ENCODE data around the gene MED25. TPM values are rescaled to one million over a fixed set of nuclear protein-coding genes. Genes with fewer than 3 reads are reported as not detected.
A peak's percentile ranks its signal among the peaks of the same experiment; 100 is the strongest.

The MED25 gene
- total and polyA plus RNA-seq, 2 of the 4 experiments (the other 2 are of a cell fraction): 4.7 to 38.5 TPM

DNA sequence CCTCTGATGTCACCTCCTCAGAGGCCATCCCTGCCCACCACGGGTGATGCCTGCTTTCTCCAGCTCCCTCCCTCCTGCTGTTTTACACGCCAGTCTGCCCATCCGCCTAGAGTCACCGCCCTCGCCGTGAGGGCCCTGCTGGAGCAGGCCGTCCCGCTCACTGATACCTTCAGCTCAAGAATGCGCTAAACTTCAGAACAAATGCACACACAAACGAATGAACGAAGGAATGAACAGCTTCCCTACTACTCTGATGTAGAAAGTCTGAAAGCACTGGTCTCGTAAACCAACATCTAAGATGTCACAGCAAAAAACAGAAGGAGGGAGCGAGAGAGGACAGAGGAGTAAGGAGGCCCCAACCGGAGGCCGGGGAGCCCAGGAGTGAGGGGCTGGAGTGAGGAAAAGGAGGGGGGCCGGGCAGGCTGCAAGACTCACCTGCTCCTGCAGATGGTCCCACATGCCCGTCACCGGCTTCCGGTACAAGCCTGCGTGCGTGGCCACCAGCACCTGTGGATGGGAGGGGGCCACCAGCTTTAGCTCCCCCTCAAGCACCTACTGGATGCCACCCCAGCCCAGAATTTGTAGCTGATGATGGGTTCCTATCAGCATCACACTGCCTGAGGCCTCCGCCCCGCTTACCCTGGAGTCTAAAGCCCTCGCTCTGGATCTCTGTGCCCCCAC lies 45.3 kb downstream of the MED25 start:
- H2AFZ ChIP-seq (replicated peaks; ENCODE audit: low read length, poor library complexity): no peak overlapping the region
- no peak overlapping the region for H3K14ac ChIP-seq (replicated peaks; ENCODE audit: low read depth, low read length)
- no peaks in the 10 kb centered on the region for H3K27me3 ChIP-seq (ENCODE audit: control insufficient read depth, insufficient read depth, low read length)
- H3K36me3 ChIP-seq (ENCODE audit: control insufficient read depth, insufficient read depth, low read length): peaks cover 52% of the 10 kb centered on the region
- no peak overlapping the region for H3K4me3 ChIP-seq (ENCODE audit: insufficient read depth, low read depth, low read length)
- TF ChIP-seq CHD1 (IDR thresholded peaks at IDR 0.05; ENCODE audit: low read depth, low read length): no peak
- TF ChIP-seq, protein P1, sequence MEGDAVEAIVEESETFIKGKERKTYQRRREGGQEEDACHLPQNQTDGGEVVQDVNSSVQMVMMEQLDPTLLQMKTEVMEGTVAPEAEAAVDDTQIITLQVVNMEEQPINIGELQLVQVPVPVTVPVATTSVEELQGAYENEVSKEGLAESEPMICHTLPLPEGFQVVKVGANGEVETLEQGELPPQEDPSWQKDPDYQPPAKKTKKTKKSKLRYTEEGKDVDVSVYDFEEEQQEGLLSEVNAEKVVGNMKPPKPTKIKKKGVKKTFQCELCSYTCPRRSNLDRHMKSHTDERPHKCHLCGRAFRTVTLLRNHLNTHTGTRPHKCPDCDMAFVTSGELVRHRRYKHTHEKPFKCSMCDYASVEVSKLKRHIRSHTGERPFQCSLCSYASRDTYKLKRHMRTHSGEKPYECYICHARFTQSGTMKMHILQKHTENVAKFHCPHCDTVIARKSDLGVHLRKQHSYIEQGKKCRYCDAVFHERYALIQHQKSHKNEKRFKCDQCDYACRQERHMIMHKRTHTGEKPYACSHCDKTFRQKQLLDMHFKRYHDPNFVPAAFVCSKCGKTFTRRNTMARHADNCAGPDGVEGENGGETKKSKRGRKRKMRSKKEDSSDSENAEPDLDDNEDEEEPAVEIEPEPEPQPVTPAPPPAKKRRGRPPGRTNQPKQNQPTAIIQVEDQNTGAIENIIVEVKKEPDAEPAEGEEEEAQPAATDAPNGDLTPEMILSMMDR (conservative IDR thresholded peaks at IDR 0.05; ENCODE audit: low read depth, low read length): no peak
- no peak for TF ChIP-seq MXI1 (IDR thresholded peaks at IDR 0.05; ENCODE audit: borderline replicate concordance, low read depth, low read length)
- TF ChIP-seq NFE2L2 (IDR thresholded peaks at IDR 0.05; ENCODE audit: low read depth, low read length): no peak
- no peak for TF ChIP-seq RFX5 (IDR thresholded peaks at IDR 0.05; ENCODE audit: low read depth, low read length)
- no peak for TF ChIP-seq SMC3 (IDR thresholded peaks at IDR 0.05; ENCODE audit: low read depth, low read length)
- no peak for TF ChIP-seq MAZ (IDR thresholded peaks at IDR 0.05; ENCODE audit: borderline replicate concordance, low read depth, low read length)
- no peak for TF ChIP-seq RAD21 (IDR thresholded peaks at IDR 0.05; ENCODE audit: low read length)
- no peak for TF ChIP-seq RCOR1 (IDR thresholded peaks at IDR 0.05; ENCODE audit: insufficient replicate concordance, low read length)
- TF ChIP-seq CEBPB (IDR thresholded peaks at IDR 0.05; ENCODE audit: low read depth, low read length): no peak
- no peak for TF ChIP-seq BHLHE40 (IDR thresholded peaks at IDR 0.05; ENCODE audit: low read depth, low read length)
- TF ChIP-seq POLR2A (IDR thresholded peaks at IDR 0.05; ENCODE audit: low read depth, low read length): no peak
- TF ChIP-seq, protein P2, sequence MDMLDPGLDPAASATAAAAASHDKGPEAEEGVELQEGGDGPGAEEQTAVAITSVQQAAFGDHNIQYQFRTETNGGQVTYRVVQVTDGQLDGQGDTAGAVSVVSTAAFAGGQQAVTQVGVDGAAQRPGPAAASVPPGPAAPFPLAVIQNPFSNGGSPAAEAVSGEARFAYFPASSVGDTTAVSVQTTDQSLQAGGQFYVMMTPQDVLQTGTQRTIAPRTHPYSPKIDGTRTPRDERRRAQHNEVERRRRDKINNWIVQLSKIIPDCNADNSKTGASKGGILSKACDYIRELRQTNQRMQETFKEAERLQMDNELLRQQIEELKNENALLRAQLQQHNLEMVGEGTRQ (IDR thresholded peaks at IDR 0.05; ENCODE audit: low read depth, low read length): no peak
- in situ Hi-C loops (cut with MboI; ENCODE audit: low sequenced_read_pairs) (no loop called here), dilution Hi-C loops (cut with HindIII; ENCODE audit: low sequenced_read_pairs, unreplicated experiment) (no loop called here), intact Hi-C loops (cut with micrococcal nuclease) (no loop called here)
- no peaks in the 10 kb centered on the region for H3K9me3 ChIP-seq (ENCODE audit: control insufficient read depth, insufficient read depth, low read length)
- H3K9ac ChIP-seq (ENCODE audit: low read depth, low read length): no peak overlapping the region
- CTCF ChIA-PET: no interaction called here
- BruUV-seq (replicated peaks): no TSS peak
- no peak overlapping the region for H4K8ac ChIP-seq (ENCODE audit: low read depth in 2 of 2, low read length in 2 of 2)
- no peak overlapping the region for H2BK120ac ChIP-seq (ENCODE audit: low read depth, low read length)
- no peak overlapping the region for H2AK5ac ChIP-seq (ENCODE audit: low read depth, low read length)
- no peak overlapping the region for H3K18ac ChIP-seq (ENCODE audit: low read depth, low read length)
- no peak overlapping the region for H3K4ac ChIP-seq (ENCODE audit: low read depth, low read length)
- peaks cover 14% of the 10 kb centered on the region for H3K4me1 ChIP-seq (ENCODE audit: control insufficient read depth, insufficient read depth, low read length)
- no peak overlapping the region for H4K91ac ChIP-seq (ENCODE audit: insufficient read depth, low read depth, low read length)
- no peak overlapping the region for H2BK20ac ChIP-seq (ENCODE audit: low read depth, low read length)
- no peak for DNase-seq
- no peak for ATAC-seq (ENCODE audit: low read depth)
- 79% methylated on average over 2 of the region's 24 CpGs; no CpG with 5 or more reads in 1 of the 2 experiments for WGBS, 2 experiments (ENCODE audit: extremely low coverage in 2 of 2, insufficient read length in 1 of 2)
- no peak overlapping the region for H2BK5ac ChIP-seq (ENCODE audit: low read depth, low read length, poor library complexity, severe bottlenecking)
- POLR2A ChIA-PET (ENCODE audit: unreplicated experiment): no interaction called here
- peaks cover 23 to 69% of the 10 kb centered on the region in 2 experiments for H3K79me1 ChIP-seq (ENCODE audit: low read depth in 1 of 2, low read length in 2 of 2)
- no peak overlapping the region for H3K4me2 ChIP-seq (ENCODE audit: low read depth, low read length)
- peak overlapping the region; percentile 7 for H2AK9ac ChIP-seq (replicated peaks; ENCODE audit: low read depth, low read length, poor library complexity)
- peaks cover 10% of the 10 kb centered on the region for H3K9me1 ChIP-seq (ENCODE audit: insufficient read depth, low read length)
- H3K27ac ChIP-seq (ENCODE audit: insufficient read depth, low read length): no peak overlapping the region
- H2BK15ac ChIP-seq (ENCODE audit: low read depth, low read length): no peak overlapping the region
- H3K23ac ChIP-seq (ENCODE audit: low read depth, low read length): no peak overlapping the region
- no peak overlapping the region for H3K56ac ChIP-seq (ENCODE audit: extremely low read depth, insufficient read depth, low read length)
- peaks cover 31% of the 10 kb centered on the region for H4K20me1 ChIP-seq (ENCODE audit: insufficient read depth, low read length)
- no peak overlapping the region for H4K5ac ChIP-seq (ENCODE audit: low read depth, low read length)

Data from IMR-90 (cell line).